Fibroblast of skin of back (primary cell): ENCODE data around the gene MAP3K9.

Experiments
- DNase-seq: peaks from one replicate; pipeline ENCODE4 v3.0.0-alpha.2; 2013

MAP3K9 gene

DNA sequence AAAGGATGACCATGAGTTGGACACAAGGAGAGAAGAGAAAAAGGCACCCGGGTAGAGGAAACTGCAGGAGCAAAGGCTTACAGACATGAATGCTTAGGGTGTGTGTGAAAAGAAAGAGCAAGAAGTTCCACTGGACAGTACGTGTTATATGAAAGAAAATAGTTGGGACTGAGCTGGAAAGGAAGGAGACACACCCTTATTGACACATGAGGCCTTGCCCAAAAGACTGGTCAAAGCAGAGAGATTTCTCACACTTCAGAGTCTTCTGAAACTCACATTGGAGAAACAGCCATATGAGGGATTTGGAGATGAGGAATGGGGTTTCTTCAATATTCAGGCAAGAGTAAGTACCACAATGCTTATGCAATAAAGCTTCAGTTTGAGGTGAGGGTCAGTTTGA, 111.6 kb downstream of the MAP3K9 start:
- peak; percentile 10 for DNase-seq

DNA sequence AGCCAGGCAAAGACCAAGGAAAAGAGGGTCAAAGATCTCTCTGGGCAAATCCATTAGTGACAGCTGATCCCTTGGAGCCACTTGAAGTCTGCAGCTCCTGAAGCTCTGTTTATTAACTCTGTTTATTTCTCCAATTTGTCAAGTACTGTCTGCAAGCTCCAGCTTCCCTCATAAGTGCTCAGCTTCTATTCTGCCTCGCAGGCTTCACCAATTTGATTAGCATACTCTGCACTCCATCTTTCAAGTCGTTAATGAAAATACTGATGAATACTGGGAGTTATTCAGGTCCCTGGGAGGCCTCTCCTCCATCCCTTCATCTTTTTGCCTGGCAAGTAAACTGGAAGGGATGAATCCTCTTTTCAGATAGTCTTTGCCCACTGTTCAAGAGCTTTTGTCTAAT, 113.3 kb downstream of the MAP3K9 start:
- no peak for DNase-seq

- no peak for DNase-seq
Observed at GRCh38 chr14:70692210-70692609, 117.1 kb downstream of the MAP3K9 start.

- no peak for DNase-seq
Observed at GRCh38 chr14:70685474-70686197, 123.7 kb downstream of the MAP3K9 start.

GRCh38 chr14:70683983-70684382, 125.3 kb downstream of the MAP3K9 start:
- no peak for DNase-seq

- DNase-seq = no peak
Observed at GRCh38 chr14:70680748-70681147, 128.6 kb downstream of the MAP3K9 start.

DNA sequence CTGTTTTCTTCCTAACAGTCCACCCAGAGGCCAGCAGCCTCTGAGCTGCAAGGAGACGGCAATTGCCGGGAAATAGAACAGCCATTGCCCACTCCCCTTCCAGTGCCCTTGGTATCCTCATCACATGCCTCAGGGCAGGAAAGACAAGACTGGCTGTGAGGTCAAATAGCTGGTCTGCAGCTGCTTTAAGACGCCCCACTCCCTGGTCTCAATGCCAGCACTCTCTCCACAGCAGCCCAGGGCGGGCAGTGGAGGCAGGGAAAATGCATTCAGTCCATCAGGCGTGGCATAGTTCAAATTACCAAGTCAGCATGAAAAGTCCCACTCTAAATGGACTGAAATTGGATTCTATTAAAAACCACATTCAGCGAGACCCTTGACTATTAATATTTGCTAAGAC, 132.0 kb downstream of the MAP3K9 start:
- no peak for DNase-seq
